ENCODE results near the gene LTC4S. TPM values are rescaled to one million over a fixed set of nuclear protein-coding genes. Genes with fewer than 3 reads are reported as not detected.

Gene LTC4S
- total and polyA plus RNA-seq, 9 of the 15 experiments (the other 6 are each of a cell fraction or from before 2014, with no cell fraction given), result 0.17 to 0.77 (median 0.75) TPM; not detected in 6

- TF ChIP-seq CHCHD3 (CRISPR knock-in tag; IDR thresholded peaks at IDR 0.05) (no peak), ZNF583 (CRISPR knock-in tag; IDR thresholded peaks at IDR 0.05) (peak; percentile 98), OTX1 (CRISPR knock-in tag; IDR thresholded peaks at IDR 0.05) (peak; percentile 92; the same call in 1 of the 2 replicates), TOE1 (IDR thresholded peaks at IDR 0.05; ENCODE audit: borderline replicate concordance) (no peak), TOE1 (CRISPR knock-in tag; IDR thresholded peaks at IDR 0.05; ENCODE audit: borderline replicate concordance, low read depth) (no peak), RUNX1 (IDR thresholded peaks at IDR 0.05; ENCODE audit: low read depth) (no peak), MTF1 (CRISPR knock-in tag; IDR thresholded peaks at IDR 0.05; ENCODE audit: borderline replicate concordance) (peak; percentile 90), KAT2B (IDR thresholded peaks at IDR 0.05; ENCODE audit: low read depth, low read length) (no peak), NFXL1 (CRISPR knock-in tag; IDR thresholded peaks at IDR 0.05) (peak; percentile 81; the same call in 1 of the 2 replicates), ARHGAP35 (IDR thresholded peaks at IDR 0.05; ENCODE audit: partially characterized antibody) (no peak), FOS (IDR thresholded peaks at IDR 0.05; ENCODE audit: extremely low read depth, insufficient read length) (no peak), GTF2F1 (IDR thresholded peaks at IDR 0.05; ENCODE audit: low read depth, low read length) (no peak), ZKSCAN3 (CRISPR knock-in tag; IDR thresholded peaks at IDR 0.05) (peak; percentile 26; the same call in 1 of the 2 replicates), SAFB2 (IDR thresholded peaks at IDR 0.05; ENCODE audit: borderline replicate concordance, low read depth, low read length, severe bottlenecking) (no peak), RB1 (IDR thresholded peaks at IDR 0.05; ENCODE audit: low read depth) (peak; percentile 6; the same call in 1 of the 2 replicates), ZNF766 (CRISPR knock-in tag; conservative IDR thresholded peaks at IDR 0.05) (peak; percentile 64; the same call in 1 of the 2 replicates), ZNF449 (CRISPR knock-in tag; IDR thresholded peaks at IDR 0.05) (peak; percentile 89), BRD9 (IDR thresholded peaks at IDR 0.05; ENCODE audit: low read depth, partially characterized antibody) (peak; percentile 36), SREBF2 (CRISPR knock-in tag; IDR thresholded peaks at IDR 0.05) (0 out of 2 replicates have a peak, but pooled peaks have one; percentile 31), TAF15 (IDR thresholded peaks at IDR 0.05; ENCODE audit: low read depth, low read length) (no peak), FOXA3 (CRISPR knock-in tag; conservative IDR thresholded peaks at IDR 0.05 in 1 of 2, IDR thresholded peaks at IDR 0.05 in 1 of 2) (no peak; a peak in 1 of 4 replicates), SP2 (IDR thresholded peaks at IDR 0.05; ENCODE audit: extremely low read depth, low read depth, low read length, poor library complexity, severe bottlenecking) (no peak)
- TF ChIP-seq, protein P1, sequence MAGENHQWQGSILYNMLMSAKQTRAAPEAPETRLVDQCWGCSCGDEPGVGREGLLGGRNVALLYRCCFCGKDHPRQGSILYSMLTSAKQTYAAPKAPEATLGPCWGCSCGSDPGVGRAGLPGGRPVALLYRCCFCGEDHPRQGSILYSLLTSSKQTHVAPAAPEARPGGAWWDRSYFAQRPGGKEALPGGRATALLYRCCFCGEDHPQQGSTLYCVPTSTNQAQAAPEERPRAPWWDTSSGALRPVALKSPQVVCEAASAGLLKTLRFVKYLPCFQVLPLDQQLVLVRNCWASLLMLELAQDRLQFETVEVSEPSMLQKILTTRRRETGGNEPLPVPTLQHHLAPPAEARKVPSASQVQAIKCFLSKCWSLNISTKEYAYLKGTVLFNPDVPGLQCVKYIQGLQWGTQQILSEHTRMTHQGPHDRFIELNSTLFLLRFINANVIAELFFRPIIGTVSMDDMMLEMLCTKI (IDR thresholded peaks at IDR 0.05; ENCODE audit: partially characterized antibody), result no peak
- TF ChIP-seq, protein P2, sequence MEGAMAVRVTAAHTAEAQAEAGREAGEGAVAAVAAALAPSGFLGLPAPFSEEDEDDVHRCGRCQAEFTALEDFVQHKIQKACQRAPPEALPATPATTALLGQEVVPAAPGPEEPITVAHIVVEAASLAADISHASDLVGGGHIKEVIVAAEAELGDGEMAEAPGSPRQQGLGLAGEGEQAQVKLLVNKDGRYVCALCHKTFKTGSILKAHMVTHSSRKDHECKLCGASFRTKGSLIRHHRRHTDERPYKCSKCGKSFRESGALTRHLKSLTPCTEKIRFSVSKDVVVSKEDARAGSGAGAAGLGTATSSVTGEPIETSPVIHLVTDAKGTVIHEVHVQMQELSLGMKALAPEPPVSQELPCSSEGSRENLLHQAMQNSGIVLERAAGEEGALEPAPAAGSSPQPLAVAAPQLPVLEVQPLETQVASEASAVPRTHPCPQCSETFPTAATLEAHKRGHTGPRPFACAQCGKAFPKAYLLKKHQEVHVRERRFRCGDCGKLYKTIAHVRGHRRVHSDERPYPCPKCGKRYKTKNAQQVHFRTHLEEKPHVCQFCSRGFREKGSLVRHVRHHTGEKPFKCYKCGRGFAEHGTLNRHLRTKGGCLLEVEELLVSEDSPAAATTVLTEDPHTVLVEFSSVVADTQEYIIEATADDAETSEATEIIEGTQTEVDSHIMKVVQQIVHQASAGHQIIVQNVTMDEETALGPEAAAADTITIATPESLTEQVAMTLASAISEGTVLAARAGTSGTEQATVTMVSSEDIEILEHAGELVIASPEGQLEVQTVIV (CRISPR knock-in tag; IDR thresholded peaks at IDR 0.05; ENCODE audit: borderline replicate concordance), result no peak
These were observed 25.7 kb downstream of the LTC4S start (continued) for GRCh38 chr5:179819296-179820126.

Measured in K562 (cell line).